HG02884 (cell line): ENCODE results near the gene PLD3.
"Not testable (repeated sequence)": the region's sequence is repeated elsewhere in the genome, so short reads cannot be mapped to it uniquely, and the experiment has no call there.

ENCODE experiments used
- ATAC-seq: cut with Tn5 transposase; IDR thresholded peaks from one replicate; pipeline ENCODE4 v1.9.1; 2021; ENCODE audit warnings: mild to moderate bottlenecking, moderate library complexity; ENCODE audit not compliant: unreplicated experiment

Gene PLD3

DNA sequence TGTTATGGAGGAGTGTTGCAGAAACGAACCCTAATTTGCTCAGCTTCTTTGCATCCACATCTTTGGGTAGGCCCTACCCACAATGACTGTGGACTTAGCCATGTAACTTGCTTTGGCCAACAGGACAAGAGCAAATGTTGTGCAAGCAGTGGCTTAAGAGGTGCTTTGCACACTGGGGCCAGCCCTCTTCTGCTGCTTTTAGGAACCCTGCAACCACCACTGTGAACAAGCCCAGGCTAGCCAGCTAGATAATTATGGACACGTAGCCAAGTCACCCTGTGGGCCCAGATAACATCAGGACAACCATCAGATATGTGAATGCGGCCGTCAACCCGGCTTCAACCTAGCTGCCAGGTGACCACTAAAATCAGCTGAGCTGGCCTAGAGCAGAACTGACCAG, 17.4 kb upstream of the PLD3 start:
- ATAC-seq = no peak

DNA sequence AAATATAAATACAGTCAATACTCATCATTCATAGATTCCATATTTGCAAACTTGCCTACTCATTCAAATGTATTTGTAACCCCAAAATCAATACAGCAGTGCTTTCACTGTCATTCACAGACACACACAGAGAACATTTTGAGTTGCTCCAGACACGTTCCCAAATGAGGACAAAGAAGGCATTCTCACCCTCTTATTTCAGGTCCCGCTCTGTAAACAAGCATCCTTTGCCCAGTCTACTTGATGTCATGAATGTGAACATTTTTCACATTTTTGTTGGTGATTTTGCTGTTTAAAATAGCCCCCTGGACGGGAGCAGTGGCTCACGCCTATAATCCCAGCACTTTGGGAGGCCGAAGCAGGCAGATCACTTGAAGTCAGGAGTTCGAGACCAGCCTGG, 15.8 kb upstream of the PLD3 start:
- ATAC-seq = no peak

DNA sequence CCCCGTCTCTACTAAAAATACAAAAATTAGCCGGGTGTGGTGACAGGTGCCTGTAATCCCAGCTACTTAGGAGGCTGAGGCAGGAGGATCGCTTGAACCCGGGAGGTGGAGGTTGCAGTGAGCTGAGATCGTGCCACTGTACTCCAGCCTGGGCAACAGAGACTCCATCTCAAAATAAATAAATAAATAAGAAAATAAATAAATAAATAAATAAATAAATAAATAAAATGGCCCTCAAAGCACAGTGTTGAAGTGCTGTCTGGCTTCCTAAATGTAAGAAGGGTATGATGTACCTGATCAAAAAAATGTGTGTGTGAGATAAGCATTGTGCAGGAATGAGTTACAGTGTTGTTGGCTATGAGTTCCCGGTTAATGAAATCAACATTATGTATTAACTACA, 15.4 kb upstream of the PLD3 start:
- not testable (repeated sequence) for ATAC-seq

DNA sequence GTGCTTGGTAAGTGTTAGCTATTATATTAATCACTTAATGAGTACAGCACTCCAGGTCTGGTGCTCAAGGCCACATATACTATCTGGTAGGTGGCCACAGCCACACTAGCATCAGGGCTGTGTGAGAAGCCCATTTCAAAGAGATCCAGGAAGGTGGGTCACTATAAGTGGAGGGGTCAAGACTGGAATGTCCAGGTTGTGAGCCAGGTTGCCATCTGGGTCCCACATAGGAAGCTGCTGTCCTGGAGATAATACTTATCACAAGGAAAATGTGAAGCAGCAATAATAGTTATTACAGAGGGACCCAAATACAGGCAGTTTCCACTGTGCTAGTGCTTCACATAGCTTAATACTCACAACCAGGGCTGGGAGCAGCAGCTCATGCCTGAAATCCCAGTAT, 13.4 kb upstream of the PLD3 start:
- ATAC-seq = no peak

DNA sequence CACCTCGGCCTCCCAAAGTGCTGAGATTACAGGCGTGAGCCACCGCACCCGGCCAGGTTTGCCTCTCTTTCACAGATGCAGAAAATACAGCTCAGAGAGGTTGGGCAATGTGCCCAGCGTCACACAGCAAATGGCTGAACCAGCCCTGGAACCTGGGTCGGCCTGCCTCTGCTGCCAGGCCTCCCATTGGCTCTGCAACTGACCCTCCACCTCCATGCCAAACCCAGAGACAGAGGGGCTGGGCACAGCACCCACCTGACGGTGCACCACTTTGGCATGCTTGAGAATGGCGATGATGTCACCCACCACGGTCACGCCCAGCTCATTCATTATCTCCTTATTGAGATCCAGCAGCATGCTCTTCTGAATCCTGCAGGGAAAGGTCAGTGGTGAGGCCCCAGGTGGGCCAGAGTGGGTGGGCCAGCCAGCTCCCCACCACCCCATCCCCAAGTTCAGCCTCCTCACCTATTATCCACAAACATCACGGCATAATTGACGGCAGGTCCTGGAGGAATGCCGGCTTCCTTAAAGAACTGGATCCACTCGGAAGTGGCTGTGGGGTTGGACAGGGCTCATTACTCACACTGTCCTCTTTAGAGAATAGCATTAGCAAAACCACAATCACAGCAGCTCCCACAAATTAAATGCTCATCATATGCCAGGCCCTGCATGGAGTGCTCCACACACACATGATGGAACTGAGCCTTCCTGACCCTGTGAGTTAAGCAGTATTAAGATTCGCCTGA, 12.5 kb upstream of the PLD3 start:
- no peak for ATAC-seq

DNA sequence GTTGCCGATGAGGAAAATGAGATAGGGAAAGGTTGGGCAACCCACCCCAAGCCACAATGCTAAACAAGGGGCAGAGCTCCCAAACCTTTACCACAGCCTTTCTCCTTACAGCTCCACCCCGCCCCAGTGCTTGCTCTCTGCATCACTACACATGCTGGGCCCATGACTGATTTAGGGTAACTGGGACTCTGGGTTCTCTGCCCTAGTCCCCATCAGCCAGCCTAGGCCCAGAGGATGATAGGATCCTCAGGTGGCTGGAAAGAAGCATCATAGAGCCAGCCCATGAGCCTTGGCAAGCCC, 11.9 kb upstream of the PLD3 start:
- ATAC-seq = no peak

DNA sequence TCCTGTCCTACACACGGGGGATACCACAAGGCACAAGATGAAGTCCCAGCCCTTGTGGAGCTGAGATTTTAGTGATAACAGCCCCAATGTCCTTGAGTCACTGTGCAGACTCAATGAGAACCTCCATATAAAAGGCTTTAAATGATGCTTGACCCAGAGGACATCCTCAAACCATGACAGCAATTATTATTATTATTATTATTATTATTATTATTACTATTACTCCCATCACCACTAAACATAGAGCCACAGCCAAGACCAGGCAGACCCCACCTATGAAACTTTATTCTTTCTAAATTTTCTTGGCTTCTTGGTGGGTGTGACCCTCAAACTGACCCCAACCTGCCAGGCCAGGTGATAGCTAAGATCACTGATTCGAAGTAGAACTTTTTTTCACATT, 11.4 kb upstream of the PLD3 start:
- ATAC-seq = no peak

DNA sequence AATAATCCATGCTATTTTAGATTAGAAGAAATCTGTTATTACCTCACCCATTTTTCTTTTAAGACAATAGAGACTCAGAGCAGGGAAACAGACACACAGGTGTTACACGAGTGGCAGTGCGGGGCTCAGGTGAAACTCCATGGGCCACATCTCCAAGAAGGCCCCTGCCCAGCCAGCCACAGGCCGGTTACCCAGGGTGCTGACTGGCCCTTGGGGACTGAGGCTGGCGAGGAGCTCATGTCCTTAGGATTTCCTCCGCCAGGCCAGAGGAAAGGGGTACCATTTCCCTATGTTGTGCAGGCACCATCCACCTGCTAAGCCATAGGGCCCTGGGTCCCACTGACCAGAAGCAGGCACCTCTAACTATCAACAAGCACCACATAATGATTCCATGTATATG, 10.9 kb upstream of the PLD3 start:
- no peak for ATAC-seq

DNA sequence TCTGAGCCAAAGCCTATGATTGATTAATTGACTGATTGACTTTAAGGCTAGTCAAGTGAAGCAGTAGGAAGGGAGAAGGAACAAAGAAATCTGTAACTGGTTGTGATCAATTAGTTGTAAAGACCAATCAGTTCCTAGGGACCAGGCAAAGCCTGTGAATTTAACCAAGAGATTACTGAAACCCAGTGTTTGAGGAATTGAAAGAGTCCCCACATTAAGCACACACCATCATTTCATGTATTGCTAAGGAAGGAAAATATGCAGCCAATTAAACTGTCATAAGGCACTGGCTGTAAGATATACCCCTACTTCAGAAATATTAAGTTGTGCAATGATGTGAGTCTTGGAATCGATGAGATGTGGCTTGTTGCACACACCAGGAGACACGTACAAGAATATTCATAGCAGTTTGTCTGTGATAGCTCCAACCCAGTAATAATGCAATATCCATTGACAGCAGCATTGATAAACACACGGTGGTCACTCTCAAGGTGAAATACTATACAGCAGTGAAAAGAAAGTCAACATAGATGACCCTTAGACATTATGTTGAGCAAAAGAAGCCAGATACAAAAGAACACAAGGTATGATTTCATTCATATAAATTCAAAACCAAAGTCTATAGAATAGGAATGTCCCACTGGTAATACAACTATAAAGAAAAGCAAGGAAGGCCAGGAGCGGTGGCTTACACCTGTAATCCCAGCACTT, 9.3 kb upstream of the PLD3 start:
- no peak for ATAC-seq

DNA sequence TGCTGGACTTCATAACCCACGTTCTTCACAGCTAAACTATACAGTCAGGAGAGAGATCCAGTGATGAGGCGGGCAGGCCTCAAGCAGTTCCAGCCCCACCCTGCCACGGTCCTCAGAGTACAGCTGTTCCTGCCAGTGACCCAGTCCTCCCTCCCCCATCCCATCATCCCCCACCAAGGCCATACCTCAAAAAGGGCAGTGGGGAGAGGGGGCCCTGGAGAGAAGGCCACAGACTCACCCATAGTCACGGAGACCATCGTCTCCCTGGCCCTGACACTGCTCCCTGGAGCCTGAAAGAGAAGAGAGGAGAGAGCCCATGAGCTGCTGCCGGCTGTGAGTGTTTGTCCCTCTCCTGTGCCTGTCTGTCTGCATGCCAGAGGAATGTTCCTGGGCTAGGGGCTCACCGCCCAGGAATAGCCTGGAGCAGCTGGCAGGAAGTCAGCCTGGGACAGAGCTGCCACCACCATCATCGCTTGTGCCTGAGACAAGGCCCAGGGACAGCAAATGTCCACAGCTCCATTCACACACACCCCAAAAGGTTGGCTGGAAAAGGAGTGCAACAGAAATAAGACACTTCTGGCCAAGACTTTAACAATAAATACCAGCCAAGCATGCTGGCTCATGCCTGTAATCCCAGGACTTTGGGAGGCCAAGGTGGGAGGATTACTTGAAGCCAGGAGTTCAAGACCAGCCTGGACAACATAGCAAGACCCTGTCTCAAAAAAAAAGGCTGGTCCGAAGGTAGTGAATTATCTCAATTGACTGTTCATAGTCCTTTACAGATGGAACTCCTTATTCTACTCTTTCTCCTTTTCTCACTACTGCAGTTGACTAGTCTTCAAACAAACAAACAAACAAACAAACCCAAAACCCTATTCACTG, 6.7 kb upstream of the PLD3 start:
- ATAC-seq = no peak

DNA sequence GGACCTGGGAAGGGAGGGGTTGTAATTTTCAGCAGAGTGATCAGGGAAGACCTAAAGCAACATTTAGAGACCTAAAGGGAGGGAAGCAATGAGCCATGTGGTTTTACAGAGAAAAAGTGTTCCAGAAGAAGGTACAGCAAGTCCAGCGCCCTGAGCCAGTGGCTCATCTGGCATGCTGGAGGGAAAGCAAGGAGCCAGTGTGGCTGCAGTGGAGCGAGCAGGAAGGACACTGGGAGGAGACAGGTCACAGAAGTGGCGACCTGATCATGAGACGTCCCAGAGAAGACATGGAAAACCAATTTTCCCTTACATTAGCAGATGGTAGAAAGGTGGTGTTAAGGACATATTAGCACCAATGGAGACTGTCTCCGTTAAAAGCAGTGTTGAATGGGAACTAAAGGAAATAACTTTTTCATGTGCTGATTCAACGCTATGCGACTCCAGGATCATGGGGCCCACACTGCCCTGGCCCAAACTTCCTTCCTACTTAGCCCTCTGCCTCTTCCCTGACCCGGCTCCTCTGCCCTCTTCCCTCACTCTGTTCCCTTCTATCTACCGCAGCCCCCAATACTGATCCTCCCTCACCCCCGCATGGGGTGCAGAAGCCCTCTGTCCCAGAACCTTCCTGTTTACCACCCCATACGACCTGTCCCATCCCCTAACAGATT, 5.7 kb upstream of the PLD3 start:
- no peak for ATAC-seq

DNA sequence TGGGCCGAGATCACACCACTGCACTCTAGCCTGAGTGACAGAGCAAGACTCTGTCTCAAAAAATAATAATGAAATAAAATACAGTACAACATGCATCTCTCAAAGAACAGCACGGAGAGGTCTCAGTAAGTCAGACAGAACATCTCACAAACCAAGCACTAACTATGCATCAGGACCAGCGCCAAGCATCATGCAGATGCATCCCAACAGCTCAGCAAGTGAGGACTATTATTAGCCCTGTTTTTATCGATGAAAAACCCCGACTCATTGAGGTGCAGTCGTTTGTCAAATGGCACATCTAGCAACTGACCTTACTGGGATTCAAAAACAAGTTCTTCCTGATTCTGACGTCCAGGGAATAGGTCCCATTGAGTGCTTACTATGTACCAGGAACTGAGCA, 4.1 kb upstream of the PLD3 start:
- no peak for ATAC-seq

DNA sequence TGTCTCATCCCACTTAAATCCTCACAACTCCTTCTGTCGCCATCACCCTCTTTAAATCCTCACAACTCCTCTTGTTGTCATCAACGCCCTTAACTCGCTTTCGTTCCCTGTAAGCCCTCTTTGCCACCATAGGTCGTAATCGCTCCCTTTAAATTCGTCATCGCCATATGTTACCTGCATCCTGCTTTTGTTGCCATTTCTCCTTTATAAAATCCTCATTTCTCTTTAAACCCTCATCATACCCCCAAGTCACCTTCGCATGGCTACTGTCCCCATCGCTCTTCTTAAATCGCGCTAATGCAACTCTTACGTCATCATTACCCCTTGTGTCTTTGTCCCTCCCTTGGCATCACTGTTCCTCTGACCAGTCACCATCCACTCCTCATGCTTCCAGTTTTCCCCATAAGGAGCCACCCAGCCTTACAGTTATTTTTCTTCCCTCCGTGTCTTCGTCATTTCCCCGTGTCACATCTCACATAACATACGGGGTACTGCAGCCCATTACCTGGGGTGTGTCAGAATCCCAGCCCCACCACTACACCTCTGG, 539 bp downstream of the PLD3 start:
- no peak for ATAC-seq

DNA sequence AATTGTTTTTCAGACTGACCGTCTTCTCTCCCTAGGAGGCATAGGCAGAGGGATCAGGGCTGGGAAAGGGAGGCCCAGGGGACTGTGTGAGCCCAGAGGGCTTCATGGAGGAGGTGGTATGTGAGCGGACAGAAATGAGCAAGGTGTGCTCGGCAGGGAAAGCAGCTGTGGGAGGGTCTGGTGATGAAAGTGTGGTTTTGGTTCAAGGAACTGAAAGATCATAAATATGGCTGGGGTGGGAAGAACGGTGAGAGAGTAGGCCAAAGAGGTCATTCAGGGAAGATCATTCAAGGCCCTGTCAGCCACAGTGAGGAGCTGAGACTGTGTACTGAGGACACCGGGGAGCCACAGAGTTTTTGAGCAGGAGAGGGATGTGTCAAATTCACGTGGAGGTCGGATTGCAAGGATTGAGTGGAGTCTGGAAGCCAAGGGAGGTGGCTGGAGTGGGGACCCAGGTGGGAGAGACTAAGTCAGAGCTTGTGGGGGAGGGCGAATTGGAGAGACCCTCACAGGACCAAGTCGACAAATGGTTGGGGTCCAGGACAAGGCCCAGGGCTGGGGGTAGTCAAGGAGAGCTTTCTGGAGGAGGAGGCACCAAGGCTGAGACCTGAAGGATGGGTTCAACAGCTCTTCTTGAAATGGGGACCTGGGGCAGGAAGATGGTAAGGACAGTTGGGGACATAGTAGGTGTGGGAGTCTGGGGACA, 7.6 kb downstream of the PLD3 start:
- no peak for ATAC-seq

DNA sequence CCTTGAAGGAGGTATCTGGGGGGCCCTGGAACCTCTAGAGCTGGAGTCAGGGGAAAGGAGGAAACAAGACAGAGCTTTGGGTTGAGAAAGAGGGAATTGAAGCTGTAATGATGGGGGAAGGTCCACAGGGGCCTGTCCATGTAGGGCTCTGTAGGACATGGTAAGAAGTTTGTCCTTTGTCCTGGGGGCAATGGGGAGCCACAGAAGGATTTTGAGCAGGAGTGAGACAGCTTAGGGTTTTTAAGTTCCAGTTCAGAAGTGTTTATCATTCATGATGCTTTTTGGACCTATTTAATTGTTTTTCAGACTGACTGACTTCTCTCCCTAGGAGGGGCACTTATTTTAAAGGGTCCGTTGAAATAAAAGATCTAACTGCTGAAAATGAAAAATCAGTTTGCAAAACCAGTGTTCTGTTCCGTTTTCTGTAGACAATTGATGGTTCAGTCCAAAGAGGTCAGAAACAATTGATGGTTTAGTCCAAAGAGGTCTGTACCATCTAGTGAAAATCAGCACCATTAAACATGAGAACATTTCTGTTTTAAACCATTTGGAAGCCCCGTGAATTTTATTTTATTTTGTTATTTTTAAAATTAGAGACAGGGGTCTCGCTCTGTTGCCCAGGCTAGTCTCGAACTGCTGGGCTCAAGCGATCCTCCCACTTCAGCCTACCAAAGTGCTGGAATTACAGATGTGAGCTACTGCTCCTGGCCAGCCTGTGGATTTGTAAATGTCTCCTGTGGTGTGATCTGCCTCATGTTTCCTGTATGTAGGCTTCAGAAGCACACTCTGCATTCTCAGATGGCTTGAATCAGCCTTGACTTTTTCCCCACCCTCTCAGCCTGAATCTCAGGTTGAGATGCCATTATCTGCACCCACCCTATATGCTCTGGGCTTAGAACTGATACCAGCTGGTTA, 8.4 kb downstream of the PLD3 start:
- no peak for ATAC-seq

DNA sequence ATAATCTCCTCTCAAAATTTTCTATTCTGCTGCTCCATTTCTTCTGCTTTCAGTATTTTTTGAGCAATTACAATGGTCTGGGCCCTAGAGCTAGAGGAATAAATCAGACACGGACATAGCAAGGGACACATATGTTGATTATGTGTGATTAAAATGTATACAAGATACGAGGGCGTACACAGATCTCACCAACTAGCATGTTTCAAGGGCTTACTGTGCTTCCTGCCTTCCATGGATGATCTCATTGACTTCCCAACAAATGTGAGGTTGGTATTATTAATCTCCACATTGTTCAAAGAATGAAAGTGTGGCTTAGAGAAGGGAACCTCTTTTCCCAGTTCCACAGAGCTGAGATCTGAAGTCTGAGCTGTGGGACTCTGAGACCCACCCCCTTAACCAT, 9.1 kb downstream of the PLD3 start:
- no peak for ATAC-seq

DNA sequence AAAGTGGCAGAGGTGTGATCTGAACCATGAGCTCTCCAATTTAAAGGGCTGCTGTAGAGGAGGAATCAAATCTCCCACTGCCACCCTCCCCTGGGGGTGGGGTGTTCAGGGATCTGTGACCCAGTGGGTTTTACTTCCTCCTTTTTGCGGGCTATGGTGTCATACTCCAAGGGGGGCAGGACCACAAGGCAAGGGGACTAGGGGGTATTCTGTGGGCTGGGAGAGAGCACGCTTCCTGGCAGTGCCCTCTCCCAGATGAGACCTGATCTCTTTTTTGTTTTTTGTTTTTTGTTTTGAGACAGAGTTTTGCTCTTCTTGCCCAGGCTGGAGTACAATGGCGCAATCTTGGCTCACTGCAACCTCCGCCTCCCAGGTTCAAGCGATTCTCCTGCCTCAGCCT, 10.3 kb downstream of the PLD3 start:
- no peak for ATAC-seq

DNA sequence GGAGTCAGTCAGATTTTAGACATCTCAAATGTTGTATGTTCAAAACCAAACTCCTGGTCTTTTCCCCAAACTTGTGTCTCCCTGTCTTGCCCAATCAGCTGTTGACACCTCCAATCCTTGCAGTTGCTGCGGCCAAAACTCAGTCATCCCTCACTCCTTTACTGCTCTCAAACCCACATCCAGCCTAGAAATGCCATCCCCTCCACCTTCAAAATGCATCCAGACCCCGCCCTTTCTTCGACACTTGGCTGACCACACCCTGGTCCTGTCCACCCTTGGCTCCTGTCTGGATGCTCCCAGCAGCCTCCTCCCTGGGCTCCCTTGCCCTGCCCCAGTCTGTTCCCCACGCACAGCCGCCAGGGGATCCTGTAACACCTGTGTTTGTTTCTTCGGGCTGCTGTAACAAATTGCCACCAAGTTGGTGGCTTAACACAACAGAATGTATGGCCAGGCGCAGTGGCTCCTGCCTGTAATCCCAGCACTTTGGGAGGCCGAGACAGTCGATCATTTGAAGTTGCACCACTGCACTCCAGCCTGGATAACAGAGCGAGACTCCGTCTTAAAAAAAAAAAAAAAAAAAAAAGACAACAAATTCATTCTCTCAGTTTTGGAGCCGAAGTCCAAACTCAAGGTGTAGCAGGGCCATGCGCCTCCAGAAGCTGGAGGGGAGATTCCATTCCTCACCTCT, 11.7 kb downstream of the PLD3 start:
- ATAC-seq = no peak

DNA sequence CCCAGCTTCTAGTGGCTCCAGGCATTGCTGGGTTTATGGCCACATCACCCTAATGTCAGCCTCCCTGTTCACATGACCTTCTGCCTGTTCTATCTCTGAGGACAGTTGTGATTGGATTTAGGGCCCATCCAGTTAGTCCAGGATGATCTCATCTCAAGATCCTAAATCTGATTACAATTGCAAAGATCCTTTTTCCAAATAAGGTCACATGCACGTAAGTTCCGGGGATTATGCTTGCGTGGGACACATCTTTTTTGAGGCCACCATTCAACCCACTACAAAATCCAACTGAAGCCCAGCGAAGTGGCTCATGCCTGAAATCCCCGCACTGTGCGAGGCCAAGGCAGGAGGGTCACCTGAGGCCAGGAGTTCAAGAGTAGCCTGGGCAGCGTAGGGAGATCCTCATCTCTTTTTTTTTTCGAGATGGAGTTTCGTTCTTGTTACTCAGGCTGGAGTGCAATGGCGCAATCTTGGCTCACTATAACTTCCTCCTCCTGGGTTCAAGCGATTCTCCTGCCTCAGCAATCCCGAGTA, 12.3 kb downstream of the PLD3 start:
- no peak for ATAC-seq
